PC-9 (cell line): Measurements from ENCODE around the gene LRRFIP1. TPM values are rescaled to one million over a fixed set of nuclear protein-coding genes. Genes with fewer than 3 reads are reported as not detected.

Experiments used
- BruUV-seq: library from RNA; stranded (reverse); fragments of 400-500 nt; replicated peaks from 2 replicates; lab custom pipeline; 2021; lab: Mats Ljungman, UMichigan
- CTCF ChIA-PET: fragments of 300-600 bp; sonication (Branson Sonifier 250); formaldehyde crosslinking; loops from one replicate; lab custom pipeline; 2022; ENCODE audit warnings: antibody characterized with exemption; lab: Charles Lee
- POLR2A ChIA-PET: fragments of 300-600 bp; sonication (Branson Sonifier 250); formaldehyde crosslinking; loops from one replicate; lab custom pipeline; 2022; ENCODE audit warnings: antibody characterized with exemption; ENCODE audit not compliant: unreplicated experiment; lab: Charles Lee
- DNase-seq, 2 experiments: peaks; one replicate each; pipeline versions ENCODE4 v3.0.0 to v3.0.0-alpha.2; 2015 to 2022; ENCODE audit warnings: mixed read lengths in 1 of 2
- H2AFZ ChIP-seq: fragments of 200-600 bp; sonication (generic); 2 replicates; pipeline ENCODE4 v1.8.1; 2017; ENCODE audit warnings: antibody characterized with exemption
- H3F3A ChIP-seq: fragments of 200-600 bp; sonication (generic); 2 replicates; pipeline ENCODE4 v1.8.1; 2017; ENCODE audit warnings: antibody characterized with exemption, mild to moderate bottlenecking, low read depth; ENCODE audit not compliant: insufficient read depth
- H3K27ac ChIP-seq: fragments of 200-600 bp; sonication (generic); 2 replicates; pipeline ENCODE4 v1.6.1; 2016; ENCODE audit warnings: mixed run types
- H3K27me3 ChIP-seq: fragments of 200-600 bp; sonication (generic); 2 replicates; pipeline ENCODE4 v1.6.1; 2016; ENCODE audit warnings: low read depth, mixed run types; ENCODE audit not compliant: insufficient read depth
- H3K36me3 ChIP-seq: fragments of 200-600 bp; sonication (generic); 2 replicates; pipeline ENCODE4 v1.6.1; 2016; ENCODE audit warnings: low read depth, mixed run types
- H3K4me1 ChIP-seq: fragments of 200-600 bp; sonication (generic); replicated peaks from 2 replicates; pipeline ENCODE4 v1.6.1; 2016; ENCODE audit warnings: mixed run types; ENCODE audit not compliant: insufficient read depth
- H3K4me2 ChIP-seq: fragments of 200-600 bp; sonication (generic); 2 replicates; pipeline ENCODE4 v1.6.1; 2017; ENCODE audit warnings: mixed run types
- H3K4me3 ChIP-seq: fragments of 200-600 bp; sonication (generic); 2 replicates; pipeline ENCODE4 v1.6.1; 2016; ENCODE audit warnings: mixed run types
- H3K79me2 ChIP-seq: fragments of 200-600 bp; sonication (generic); 2 replicates; pipeline ENCODE4 v1.6.1; 2017; ENCODE audit warnings: low read depth, mixed run types
- H3K9me2 ChIP-seq: fragments of 200-600 bp; sonication (generic); 2 replicates; pipeline ENCODE4 v1.8.1; 2017; ENCODE audit warnings: mild to moderate bottlenecking; ENCODE audit not compliant: insufficient read depth
- H3K9me3 ChIP-seq: fragments of 200-600 bp; sonication (generic); 2 replicates; pipeline ENCODE4 v1.8.1; 2016; ENCODE audit warnings: low read depth; ENCODE audit not compliant: insufficient read depth
- H4K20me1 ChIP-seq: fragments of 200-600 bp; sonication (generic); 2 replicates; pipeline ENCODE4 v1.8.1; 2017; ENCODE audit not compliant: insufficient read depth
- EZH2 ChIP-seq: fragments of 200-600 bp; sonication (generic); IDR thresholded peaks from 2 replicates; pipeline ENCODE4 v1.8.0; 2017; ENCODE audit warnings: antibody characterized with exemption, low read depth
- intact Hi-C: fragments of 100-400 bp; cut with micrococcal nuclease; formaldehyde crosslinking; loops from one replicate; pipeline ENCODE4 v1.10.0; 2022; ENCODE audit not compliant: unreplicated experiment
- total RNA-seq: library from RNA; stranded (reverse); gene quantifications from 2 replicates; pipeline ENCODE4 v1.2.3, GENCODE V29; 2021
- TF ChIP-seq, protein P1 (sequence below): fragments of 200-600 bp; sonication (generic); conservative IDR thresholded peaks from 2 replicates; pipeline ENCODE4 v1.6.1; 2017; ENCODE audit warnings: mixed run types, antibody characterized with exemption, mild to moderate bottlenecking, moderate library complexity

Gene LRRFIP1
- total RNA-seq, 1 experiment from 2014 or later = 238 TPM

DNA sequence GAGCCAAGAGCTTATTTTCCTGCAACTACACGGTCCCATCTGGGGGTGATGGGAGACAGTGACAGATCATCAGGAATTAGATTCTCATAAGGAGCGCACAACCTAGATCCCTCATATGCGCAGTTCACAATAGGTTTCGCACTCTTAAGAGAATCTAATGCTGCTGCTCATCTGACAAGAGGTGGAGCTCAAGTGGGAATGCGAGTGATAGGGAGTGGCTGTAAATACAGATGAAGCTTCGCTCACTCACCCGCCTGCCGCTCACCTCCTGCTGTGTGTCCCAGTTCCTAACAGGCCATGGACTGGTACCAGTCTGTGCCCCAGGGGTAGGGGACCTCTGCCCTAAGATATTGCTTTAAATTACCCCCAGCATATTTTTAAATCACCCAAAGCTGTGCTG lies 10.8 kb downstream of the LRRFIP1 start:
- no peak overlapping the region for H2AFZ ChIP-seq
- no peaks in the 10 kb centered on the region for H3K36me3 ChIP-seq
- DNase-seq = no peak
- intact Hi-C loops = no loop called here
- TF ChIP-seq, protein P1, sequence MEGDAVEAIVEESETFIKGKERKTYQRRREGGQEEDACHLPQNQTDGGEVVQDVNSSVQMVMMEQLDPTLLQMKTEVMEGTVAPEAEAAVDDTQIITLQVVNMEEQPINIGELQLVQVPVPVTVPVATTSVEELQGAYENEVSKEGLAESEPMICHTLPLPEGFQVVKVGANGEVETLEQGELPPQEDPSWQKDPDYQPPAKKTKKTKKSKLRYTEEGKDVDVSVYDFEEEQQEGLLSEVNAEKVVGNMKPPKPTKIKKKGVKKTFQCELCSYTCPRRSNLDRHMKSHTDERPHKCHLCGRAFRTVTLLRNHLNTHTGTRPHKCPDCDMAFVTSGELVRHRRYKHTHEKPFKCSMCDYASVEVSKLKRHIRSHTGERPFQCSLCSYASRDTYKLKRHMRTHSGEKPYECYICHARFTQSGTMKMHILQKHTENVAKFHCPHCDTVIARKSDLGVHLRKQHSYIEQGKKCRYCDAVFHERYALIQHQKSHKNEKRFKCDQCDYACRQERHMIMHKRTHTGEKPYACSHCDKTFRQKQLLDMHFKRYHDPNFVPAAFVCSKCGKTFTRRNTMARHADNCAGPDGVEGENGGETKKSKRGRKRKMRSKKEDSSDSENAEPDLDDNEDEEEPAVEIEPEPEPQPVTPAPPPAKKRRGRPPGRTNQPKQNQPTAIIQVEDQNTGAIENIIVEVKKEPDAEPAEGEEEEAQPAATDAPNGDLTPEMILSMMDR = no peak
- TF ChIP-seq EZH2 = no peak
- BruUV-seq = no TSS peak
- H3K4me2 ChIP-seq = no peak overlapping the region
- peaks cover 3% of the 10 kb centered on the region; the same call in 1 of the 2 replicates for H3K27me3 ChIP-seq
- no peaks in the 10 kb centered on the region for H3F3A ChIP-seq
- H3K79me2 ChIP-seq = no peaks in the 10 kb centered on the region
- no peaks in the 10 kb centered on the region for H4K20me1 ChIP-seq
- H3K4me1 ChIP-seq = no peaks in the 10 kb centered on the region
- no peak overlapping the region for H3K27ac ChIP-seq
- peaks cover 6% of the 10 kb centered on the region; the same call in 1 of the 2 replicates for H3K9me3 ChIP-seq
- no peaks in the 10 kb centered on the region for H3K9me2 ChIP-seq
- ChIA-PET POLR2A (no interaction called here), CTCF (interaction anchor here (0.6 kb wide), 1 partner anchor 102 kb away, joined by 4 read pairs; no protein-coding TSS in a partner anchor)
- H3K4me3 ChIP-seq = no peak overlapping the region

DNA sequence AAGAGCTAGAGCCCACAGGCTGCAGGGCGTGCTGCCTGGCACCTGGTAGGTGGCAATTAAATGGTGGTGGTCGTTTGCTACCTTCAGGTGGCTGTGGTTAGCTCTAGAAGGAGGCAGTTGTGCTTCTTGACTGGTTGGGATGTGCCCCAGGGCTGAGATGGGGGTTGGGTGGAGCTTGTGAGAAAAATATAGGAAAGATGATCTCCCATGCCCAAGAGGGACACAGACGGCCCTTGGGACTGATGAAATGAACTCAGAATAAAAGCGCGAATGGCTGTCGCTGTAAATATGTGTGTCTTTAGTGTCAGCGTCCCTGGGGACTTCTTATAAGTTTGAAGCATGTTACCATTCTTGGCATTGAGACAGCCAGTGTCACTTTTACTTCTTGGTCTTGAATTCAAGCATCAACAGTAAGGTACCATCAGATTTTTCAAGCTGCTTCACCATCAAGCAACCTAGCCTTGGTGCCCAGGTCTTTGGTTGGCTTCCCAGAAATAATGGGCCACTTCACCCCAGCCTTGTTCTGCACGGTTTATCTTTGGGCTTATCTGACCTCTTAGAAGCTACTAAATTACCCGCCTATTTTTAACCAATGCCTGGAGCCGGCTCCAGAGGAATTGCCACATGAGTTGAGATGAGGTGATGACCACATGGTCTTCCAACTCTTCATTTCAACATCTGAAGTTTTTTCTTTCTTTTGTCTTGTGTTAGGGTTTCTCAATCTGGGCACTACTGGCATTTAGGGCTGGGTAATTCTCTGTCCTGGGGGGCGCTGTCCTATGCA lies 11.9 kb downstream of the LRRFIP1 start:
- DNase-seq = no peak
- CTCF ChIA-PET = interaction anchor here (0.6 kb wide), 1 partner anchor 80 kb away, joined by 13 read pairs; no protein-coding TSS in a partner anchor

DNA sequence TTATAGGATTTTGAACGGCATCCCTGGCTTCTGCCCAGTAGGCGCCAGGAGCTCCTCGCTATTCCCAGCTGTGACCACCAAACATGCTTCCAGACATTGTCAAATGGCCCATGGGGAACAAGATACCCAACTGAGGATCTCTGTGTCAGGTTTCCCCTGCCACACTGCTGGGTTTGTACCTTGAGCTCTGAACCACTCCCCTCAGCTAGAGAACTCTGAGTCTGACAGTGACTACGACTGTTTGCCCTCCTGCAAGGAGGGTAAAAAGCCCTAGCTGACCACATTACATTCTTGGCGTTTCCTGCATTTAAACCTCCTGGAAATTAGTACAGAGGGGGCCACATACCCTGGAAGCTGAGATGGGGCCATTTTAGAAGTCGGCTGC lies 12.4 kb downstream of the LRRFIP1 start:
- H3K4me1 ChIP-seq = no peaks in the 10 kb centered on the region
- no peak overlapping the region for H3K4me3 ChIP-seq
- ChIA-PET POLR2A (interaction anchor here (0.6 kb wide), 1 partner anchor 236 kb away, joined by 4 read pairs; no protein-coding TSS in a partner anchor), CTCF (interaction anchor here (0.6 kb wide), 1 partner anchor 80 kb away, joined by 13 read pairs; no protein-coding TSS in a partner anchor)
- H3K9me3 ChIP-seq = peaks cover 3% of the 10 kb centered on the region; the same call in 1 of the 2 replicates
- DNase-seq = no peak
- H3K36me3 ChIP-seq = no peaks in the 10 kb centered on the region
- no peaks in the 10 kb centered on the region for H3K79me2 ChIP-seq
- no peaks in the 10 kb centered on the region for H4K20me1 ChIP-seq
- no peak overlapping the region for H2AFZ ChIP-seq
- H3K9me2 ChIP-seq = no peaks in the 10 kb centered on the region
- H3F3A ChIP-seq = no peaks in the 10 kb centered on the region
- no peak overlapping the region for H3K27ac ChIP-seq
- TF ChIP-seq, protein P1 = no peak
- no peak for TF ChIP-seq EZH2
- H3K4me2 ChIP-seq = no peak overlapping the region
- no peaks in the 10 kb centered on the region; the same call in 1 of the 2 replicates for H3K27me3 ChIP-seq
- BruUV-seq = no TSS peak
- intact Hi-C loops = no loop called here

More for the DNA sequence above, 11.9 kb downstream of the LRRFIP1 start:
- Histone ChIP-seq H3K4me2 (no peak overlapping the region), H4K20me1 (no peaks in the 10 kb centered on the region), H3K4me1 (no peaks in the 10 kb centered on the region), H2AFZ (no peak overlapping the region), H3K79me2 (no peaks in the 10 kb centered on the region), H3K9me3 (peaks cover 6% of the 10 kb centered on the region; the same call in 1 of the 2 replicates), H3K36me3 (no peaks in the 10 kb centered on the region), H3F3A (no peaks in the 10 kb centered on the region), H3K27ac (no peak overlapping the region), H3K27me3 (peaks cover under 1% of the 10 kb centered on the region; the same call in 1 of the 2 replicates), H3K9me2 (no peaks in the 10 kb centered on the region), H3K4me3 (no peak overlapping the region)
- intact Hi-C loops = no loop called here
- BruUV-seq = no TSS peak
- POLR2A ChIA-PET = no interaction called here
- TF ChIP-seq, protein P1 = no peak
- TF ChIP-seq EZH2 = no peak
